ENCODE data around the gene RPL29.

RPL29 gene

DNA sequence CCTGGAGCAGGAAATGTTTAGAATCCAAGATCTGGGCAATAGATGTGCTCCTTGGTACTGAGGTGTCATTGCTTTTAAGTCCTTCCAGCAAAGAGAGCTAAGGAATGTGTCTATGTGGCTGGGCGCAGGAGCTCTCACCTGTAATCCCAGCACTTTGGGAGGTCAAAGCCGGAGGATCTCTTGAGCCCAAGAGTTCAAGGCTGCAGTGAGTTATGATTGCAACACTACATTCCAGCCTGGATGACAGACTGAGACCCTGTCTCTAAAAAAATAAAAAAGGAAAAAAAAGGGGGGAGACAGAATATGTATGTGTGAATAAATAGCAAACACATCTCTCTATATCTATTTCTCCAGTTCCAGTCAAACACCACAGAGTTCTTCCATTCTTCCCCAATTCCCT is 44.8 kb downstream of the RPL29 start:
- Histone ChIP-seq H3K36me3 (ENCODE audit: control insufficient read depth, insufficient read depth, low read length) (no peaks in the 10 kb centered on the region), H4K5ac (ENCODE audit: low read length) (no peak overlapping the region), H3K79me2 (ENCODE audit: control insufficient read depth, insufficient read depth, low read length) (no peaks in the 10 kb centered on the region), H3K56ac (ENCODE audit: low read length) (no peak overlapping the region), H2BK5ac (ENCODE audit: low read length) (no peak overlapping the region), H3K18ac (ENCODE audit: low read length) (no peak overlapping the region), H3K4me3 (ENCODE audit: low read length) (no peak overlapping the region), H2AK5ac (ENCODE audit: low read length) (no peak overlapping the region), H3K23ac (ENCODE audit: low read length) (no peak overlapping the region), H3K9ac (ENCODE audit: low read length) (no peak overlapping the region), H3K4ac (ENCODE audit: low read depth, low read length) (no peak overlapping the region), H3K27ac (ENCODE audit: low read depth, low read length) (no peak overlapping the region), H4K8ac (ENCODE audit: low read depth, low read length) (no peak overlapping the region), H3K79me1 (ENCODE audit: low read length) (no peaks in the 10 kb centered on the region), H2BK120ac (ENCODE audit: low read depth, low read length) (no peak overlapping the region), H3K4me2 (ENCODE audit: low read length) (no peak overlapping the region), H2BK15ac (replicated peaks; ENCODE audit: low read depth) (no peak overlapping the region), H3K4me1 (ENCODE audit: control insufficient read depth, low read depth, low read length) (no peaks in the 10 kb centered on the region), H3K27me3 (ENCODE audit: insufficient read depth, low read length, poor library complexity) (peaks cover 18% of the 10 kb centered on the region)
- whole genome bisulfite sequencing (ENCODE audit: extremely low coverage, insufficient coverage, low lambda C conversion rate), result no CpG with 5 or more reads among the region's 2 CpGs
- DNase-seq, result no peak

- no peak overlapping the region for H2BK15ac ChIP-seq (replicated peaks; ENCODE audit: low read depth)
- H2AK5ac ChIP-seq (ENCODE audit: low read length), result no peak overlapping the region
- H3K4ac ChIP-seq (ENCODE audit: low read depth, low read length), result no peak overlapping the region
- peaks cover 6% of the 10 kb centered on the region for H3K27me3 ChIP-seq (ENCODE audit: insufficient read depth, low read length, poor library complexity)
- no peak overlapping the region for H3K4me3 ChIP-seq (ENCODE audit: low read length)
- no peak overlapping the region for H3K18ac ChIP-seq (ENCODE audit: low read length)
- no CpG with 5 or more reads among the region's 5 CpGs for WGBS (ENCODE audit: extremely low coverage, insufficient coverage, low lambda C conversion rate)
- no peak overlapping the region for H3K23ac ChIP-seq (ENCODE audit: low read length)
- H3K36me3 ChIP-seq (ENCODE audit: control insufficient read depth, insufficient read depth, low read length), result no peaks in the 10 kb centered on the region
- no peaks in the 10 kb centered on the region for H3K79me2 ChIP-seq (ENCODE audit: control insufficient read depth, insufficient read depth, low read length)
- no peak overlapping the region for H3K56ac ChIP-seq (ENCODE audit: low read length)
- no peak overlapping the region for H3K27ac ChIP-seq (ENCODE audit: low read depth, low read length)
- H3K4me1 ChIP-seq (ENCODE audit: control insufficient read depth, low read depth, low read length), result no peaks in the 10 kb centered on the region
- no peak overlapping the region for H3K4me2 ChIP-seq (ENCODE audit: low read length)
- H2BK5ac ChIP-seq (ENCODE audit: low read length), result no peak overlapping the region
- no peak for DNase-seq
- H4K8ac ChIP-seq (ENCODE audit: low read depth, low read length), result no peak overlapping the region
- H3K9ac ChIP-seq (ENCODE audit: low read length), result no peak overlapping the region
- H2BK120ac ChIP-seq (ENCODE audit: low read depth, low read length), result no peak overlapping the region
- no peaks in the 10 kb centered on the region for H3K79me1 ChIP-seq (ENCODE audit: low read length)
- H4K5ac ChIP-seq (ENCODE audit: low read length), result no peak overlapping the region
Measured at GRCh38 chr3:51949121-51949520, 46.6 kb downstream of the RPL29 start.

GRCh38 chr3:51948016-51948580 is 47.6 kb downstream of the RPL29 start:
- H3K27ac ChIP-seq (ENCODE audit: low read depth, low read length), result no peak overlapping the region
- no peak overlapping the region for H2BK120ac ChIP-seq (ENCODE audit: low read depth, low read length)
- H4K5ac ChIP-seq (ENCODE audit: low read length), result no peak overlapping the region
- no peaks in the 10 kb centered on the region for H3K79me2 ChIP-seq (ENCODE audit: control insufficient read depth, insufficient read depth, low read length)
- no peak overlapping the region for H3K4me3 ChIP-seq (ENCODE audit: low read length)
- no peak overlapping the region for H2AK5ac ChIP-seq (ENCODE audit: low read length)
- H2BK5ac ChIP-seq (ENCODE audit: low read length), result no peak overlapping the region
- H3K23ac ChIP-seq (ENCODE audit: low read length), result no peak overlapping the region
- H3K56ac ChIP-seq (ENCODE audit: low read length), result no peak overlapping the region
- H3K79me1 ChIP-seq (ENCODE audit: low read length), result no peaks in the 10 kb centered on the region
- H3K4ac ChIP-seq (ENCODE audit: low read depth, low read length), result no peak overlapping the region
- no peak overlapping the region for H4K8ac ChIP-seq (ENCODE audit: low read depth, low read length)
- no CpG with 5 or more reads among the region's 10 CpGs for WGBS (ENCODE audit: extremely low coverage, insufficient coverage, low lambda C conversion rate)
- no peak overlapping the region for H3K4me2 ChIP-seq (ENCODE audit: low read length)
- H3K4me1 ChIP-seq (ENCODE audit: control insufficient read depth, low read depth, low read length), result no peaks in the 10 kb centered on the region
- no peak overlapping the region for H3K18ac ChIP-seq (ENCODE audit: low read length)
- no peak for DNase-seq
- peaks cover 1% of the 10 kb centered on the region for H3K27me3 ChIP-seq (ENCODE audit: insufficient read depth, low read length, poor library complexity)
- H3K9ac ChIP-seq (ENCODE audit: low read length), result no peak overlapping the region
- no peaks in the 10 kb centered on the region for H3K36me3 ChIP-seq (ENCODE audit: control insufficient read depth, insufficient read depth, low read length)
- no peak overlapping the region for H2BK15ac ChIP-seq (replicated peaks; ENCODE audit: low read depth)

GRCh38 chr3:51947215-51947900 is 48.3 kb downstream of the RPL29 start:
- Histone ChIP-seq H3K27me3 (ENCODE audit: insufficient read depth, low read length, poor library complexity) (no peaks in the 10 kb centered on the region), H3K36me3 (ENCODE audit: control insufficient read depth, insufficient read depth, low read length) (no peaks in the 10 kb centered on the region), H3K4me2 (ENCODE audit: low read length) (no peak overlapping the region), H3K4me3 (ENCODE audit: low read length) (no peak overlapping the region), H2BK120ac (ENCODE audit: low read depth, low read length) (no peak overlapping the region), H4K5ac (ENCODE audit: low read length) (no peak overlapping the region), H2BK5ac (ENCODE audit: low read length) (no peak overlapping the region), H2BK15ac (replicated peaks; ENCODE audit: low read depth) (no peak overlapping the region), H3K23ac (ENCODE audit: low read length) (no peak overlapping the region), H3K4ac (ENCODE audit: low read depth, low read length) (no peak overlapping the region), H3K27ac (ENCODE audit: low read depth, low read length) (no peak overlapping the region), H3K4me1 (ENCODE audit: control insufficient read depth, low read depth, low read length) (peaks cover 2% of the 10 kb centered on the region), H4K8ac (ENCODE audit: low read depth, low read length) (no peak overlapping the region), H3K56ac (ENCODE audit: low read length) (no peak overlapping the region), H2AK5ac (ENCODE audit: low read length) (no peak overlapping the region), H3K79me2 (ENCODE audit: control insufficient read depth, insufficient read depth, low read length) (no peaks in the 10 kb centered on the region), H3K79me1 (ENCODE audit: low read length) (no peaks in the 10 kb centered on the region), H3K18ac (ENCODE audit: low read length) (no peak overlapping the region), H3K9ac (ENCODE audit: low read length) (no peak overlapping the region)
- DNase-seq, result no peak
- no CpG with 5 or more reads among the region's 13 CpGs for WGBS (ENCODE audit: extremely low coverage, insufficient coverage, low lambda C conversion rate)

DNA sequence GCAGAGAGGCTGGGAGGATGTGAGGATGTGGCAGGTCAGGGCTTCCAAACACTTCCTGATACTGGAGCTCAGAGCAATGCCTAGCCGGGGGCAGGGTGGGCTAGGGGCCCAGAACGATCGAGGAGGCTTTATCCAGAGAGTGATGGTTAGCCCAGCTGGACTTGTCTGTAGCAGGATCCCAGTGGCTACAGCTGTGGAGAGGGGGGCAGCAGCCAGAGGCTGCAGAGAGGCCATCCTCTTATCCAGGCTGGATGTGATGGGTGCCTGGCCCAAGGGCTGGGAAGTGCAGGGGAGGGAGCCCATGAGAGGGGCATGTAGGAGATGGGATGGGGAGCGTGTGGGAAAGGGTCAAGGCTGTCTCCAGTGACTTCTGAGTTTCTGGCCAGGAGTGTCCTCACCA is 48.9 kb downstream of the RPL29 start:
- Histone ChIP-seq H3K79me1 (ENCODE audit: low read length) (no peaks in the 10 kb centered on the region), H3K79me2 (ENCODE audit: control insufficient read depth, insufficient read depth, low read length) (no peaks in the 10 kb centered on the region), H3K4me2 (ENCODE audit: low read length) (no peak overlapping the region), H2BK15ac (replicated peaks; ENCODE audit: low read depth) (no peak overlapping the region), H2BK5ac (ENCODE audit: low read length) (no peak overlapping the region), H3K18ac (ENCODE audit: low read length) (no peak overlapping the region), H3K56ac (ENCODE audit: low read length) (no peak overlapping the region), H2AK5ac (ENCODE audit: low read length) (no peak overlapping the region), H3K9ac (ENCODE audit: low read length) (no peak overlapping the region), H3K27ac (ENCODE audit: low read depth, low read length) (no peak overlapping the region), H3K4ac (ENCODE audit: low read depth, low read length) (no peak overlapping the region), H4K8ac (ENCODE audit: low read depth, low read length) (no peak overlapping the region), H3K27me3 (ENCODE audit: insufficient read depth, low read length, poor library complexity) (no peaks in the 10 kb centered on the region), H3K23ac (ENCODE audit: low read length) (no peak overlapping the region), H3K4me3 (ENCODE audit: low read length) (no peak overlapping the region), H3K36me3 (ENCODE audit: control insufficient read depth, insufficient read depth, low read length) (no peaks in the 10 kb centered on the region), H3K4me1 (ENCODE audit: control insufficient read depth, low read depth, low read length) (peaks cover 2% of the 10 kb centered on the region), H2BK120ac (ENCODE audit: low read depth, low read length) (no peak overlapping the region), H4K5ac (ENCODE audit: low read length) (no peak overlapping the region)
- no CpG with 5 or more reads among the region's 4 CpGs for WGBS (ENCODE audit: extremely low coverage, insufficient coverage, low lambda C conversion rate)
- no peak for DNase-seq
